Cardiac muscle cell (in vitro differentiated cells and primary cell): ENCODE results near the gene CYB5D1. TPM values are rescaled to one million over a fixed set of nuclear protein-coding genes. Genes with fewer than 3 reads are reported as not detected.

Experiments used
- DNase-seq, 2 donors: peaks; one replicate each; pipeline versions ENCODE4 v3.0.0 to v3.0.0-alpha.2; 2010 to 2017; ENCODE audit warnings: low read depth in 1 of 2, low spot score in 1 of 2
- H3K27ac ChIP-seq: fragments of 200-600 bp; sonication (generic); 2 replicates; pipeline ENCODE4 v1.5.1; 2016
- H3K27me3 ChIP-seq: fragments of 200-600 bp; sonication (generic); 2 replicates; pipeline ENCODE4 v1.6.0; 2016; ENCODE audit warnings: control low read depth
- H3K36me3 ChIP-seq: fragments of 200-600 bp; sonication (generic); 2 replicates; pipeline ENCODE4 v1.5.1; 2016; ENCODE audit warnings: control low read depth
- H3K4me1 ChIP-seq: fragments of 200-600 bp; sonication (generic); 2 replicates; pipeline ENCODE4 v1.8.1; 2017; ENCODE audit warnings: low read depth, mild to moderate bottlenecking, mixed run types
- H3K4me3 ChIP-seq: fragments of 200-600 bp; sonication (generic); 2 replicates; pipeline ENCODE4 v1.5.1; 2016; ENCODE audit warnings: mild to moderate bottlenecking
- H3K9me3 ChIP-seq: fragments of 200-600 bp; sonication (generic); 2 replicates; pipeline ENCODE4 v1.5.1; 2017; ENCODE audit warnings: low read depth, mild to moderate bottlenecking, control low read depth
- polyA plus RNA-seq: library from polyadenylated mRNA; unstranded; fragments of >200 nt; fragmentation: Nextera tagmentation; extraction: Ambion mirVana; gene quantifications from 2 replicates; pipeline ENCODE4 v1.2.1, GENCODE V29; 2016
- total RNA-seq: library from RNA; depleted of rRNA; stranded (reverse); fragments of >200 nt; gene quantifications from 2 replicates; pipeline ENCODE4 v1.2.3, GENCODE V29; 2016
- TF ChIP-seq, protein P1 (sequence below): IDR thresholded peaks from 2 replicates; pipeline ENCODE4 v1.5.1; 2012; ENCODE audit warnings: low read depth, mild to moderate bottlenecking, low read length

Gene CYB5D1
- total and polyA plus RNA-seq, 2 experiments from 2014 or later = 13.7 to 14.0 TPM

GRCh38 chr17:7854851-7855659, 2.7 kb upstream of the CYB5D1 start, which contains the start of gene TMEM88:
TMEM88 (plus strand) TSS chr17:7855066; CDS start chr17:7855075, 9 bp downstream.
- TF ChIP-seq, protein P1, sequence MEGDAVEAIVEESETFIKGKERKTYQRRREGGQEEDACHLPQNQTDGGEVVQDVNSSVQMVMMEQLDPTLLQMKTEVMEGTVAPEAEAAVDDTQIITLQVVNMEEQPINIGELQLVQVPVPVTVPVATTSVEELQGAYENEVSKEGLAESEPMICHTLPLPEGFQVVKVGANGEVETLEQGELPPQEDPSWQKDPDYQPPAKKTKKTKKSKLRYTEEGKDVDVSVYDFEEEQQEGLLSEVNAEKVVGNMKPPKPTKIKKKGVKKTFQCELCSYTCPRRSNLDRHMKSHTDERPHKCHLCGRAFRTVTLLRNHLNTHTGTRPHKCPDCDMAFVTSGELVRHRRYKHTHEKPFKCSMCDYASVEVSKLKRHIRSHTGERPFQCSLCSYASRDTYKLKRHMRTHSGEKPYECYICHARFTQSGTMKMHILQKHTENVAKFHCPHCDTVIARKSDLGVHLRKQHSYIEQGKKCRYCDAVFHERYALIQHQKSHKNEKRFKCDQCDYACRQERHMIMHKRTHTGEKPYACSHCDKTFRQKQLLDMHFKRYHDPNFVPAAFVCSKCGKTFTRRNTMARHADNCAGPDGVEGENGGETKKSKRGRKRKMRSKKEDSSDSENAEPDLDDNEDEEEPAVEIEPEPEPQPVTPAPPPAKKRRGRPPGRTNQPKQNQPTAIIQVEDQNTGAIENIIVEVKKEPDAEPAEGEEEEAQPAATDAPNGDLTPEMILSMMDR = no peak
- Histone ChIP-seq H3K36me3 (peaks cover 16% of the 10 kb centered on the region), H3K4me3 (peak within 1 kb of the TSS; percentile 58), H3K27me3 (no peaks in the 10 kb centered on the region), H3K9me3 (no peaks in the 10 kb centered on the region), H3K4me1 (peaks cover 27% of the 10 kb centered on the region), H3K27ac (peak within 1 kb of the TSS; percentile 18)
- peak; percentile 27 to 87 for DNase-seq

GRCh38 chr17:7855660-7856010, 2.2 kb upstream of the CYB5D1 start:
- Histone ChIP-seq H3K4me1 (peaks cover 27% of the 10 kb centered on the region), H3K4me3 (peak overlapping the region; percentile 58), H3K27ac (peak overlapping the region; percentile 18), H3K36me3 (peaks cover 10% of the 10 kb centered on the region), H3K9me3 (no peaks in the 10 kb centered on the region), H3K27me3 (no peaks in the 10 kb centered on the region)
- no peak for DNase-seq
- TF ChIP-seq, protein P1 = no peak

DNA sequence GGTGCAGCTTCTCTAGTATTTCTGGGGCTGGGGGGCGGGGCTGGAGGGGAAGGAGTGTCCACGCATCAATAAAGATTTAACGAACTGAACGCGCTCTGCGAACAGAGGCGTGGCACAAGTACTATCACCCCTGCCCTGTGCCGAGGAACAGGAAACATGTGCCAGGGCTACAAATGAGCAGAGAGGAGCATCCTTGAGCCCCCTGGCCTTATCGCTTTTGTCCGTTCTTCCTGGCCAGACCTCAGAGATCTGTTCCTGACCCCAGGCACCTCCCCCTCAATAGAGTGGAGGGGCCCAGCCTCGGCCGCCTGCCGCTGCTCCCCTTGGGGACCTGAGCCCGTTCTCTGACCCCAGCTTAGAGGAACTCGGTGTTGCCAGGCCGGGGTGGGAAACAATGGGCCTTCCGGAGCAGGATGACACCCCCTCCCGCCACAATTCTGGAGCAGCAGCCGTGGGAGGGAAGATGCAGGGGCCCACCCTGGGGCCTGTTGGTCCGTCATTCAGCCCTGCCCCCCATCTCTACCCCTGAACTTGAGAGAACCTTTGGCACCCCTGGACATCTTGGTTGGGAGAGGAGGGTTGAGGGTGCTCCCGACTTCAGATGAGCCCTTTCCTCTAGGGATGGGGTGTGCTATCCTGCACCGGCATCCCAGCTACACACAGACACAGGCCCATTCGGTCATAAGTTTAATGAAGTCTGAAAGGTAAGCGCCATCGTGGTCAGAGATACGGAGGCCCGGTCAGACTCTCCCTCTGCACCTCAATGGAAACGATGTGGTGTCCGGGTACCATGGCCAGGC, 1.6 kb upstream of the CYB5D1 start:
- Histone ChIP-seq H3K4me3 (peak overlapping the region; percentile 58), H3K36me3 (peaks cover 7% of the 10 kb centered on the region), H3K27me3 (no peaks in the 10 kb centered on the region), H3K9me3 (no peaks in the 10 kb centered on the region), H3K4me1 (peaks cover 27% of the 10 kb centered on the region), H3K27ac (peak overlapping the region; percentile 87)
- peak in 1 of 2 donors; percentile 77 for DNase-seq
- TF ChIP-seq, protein P1 = no peak

DNA sequence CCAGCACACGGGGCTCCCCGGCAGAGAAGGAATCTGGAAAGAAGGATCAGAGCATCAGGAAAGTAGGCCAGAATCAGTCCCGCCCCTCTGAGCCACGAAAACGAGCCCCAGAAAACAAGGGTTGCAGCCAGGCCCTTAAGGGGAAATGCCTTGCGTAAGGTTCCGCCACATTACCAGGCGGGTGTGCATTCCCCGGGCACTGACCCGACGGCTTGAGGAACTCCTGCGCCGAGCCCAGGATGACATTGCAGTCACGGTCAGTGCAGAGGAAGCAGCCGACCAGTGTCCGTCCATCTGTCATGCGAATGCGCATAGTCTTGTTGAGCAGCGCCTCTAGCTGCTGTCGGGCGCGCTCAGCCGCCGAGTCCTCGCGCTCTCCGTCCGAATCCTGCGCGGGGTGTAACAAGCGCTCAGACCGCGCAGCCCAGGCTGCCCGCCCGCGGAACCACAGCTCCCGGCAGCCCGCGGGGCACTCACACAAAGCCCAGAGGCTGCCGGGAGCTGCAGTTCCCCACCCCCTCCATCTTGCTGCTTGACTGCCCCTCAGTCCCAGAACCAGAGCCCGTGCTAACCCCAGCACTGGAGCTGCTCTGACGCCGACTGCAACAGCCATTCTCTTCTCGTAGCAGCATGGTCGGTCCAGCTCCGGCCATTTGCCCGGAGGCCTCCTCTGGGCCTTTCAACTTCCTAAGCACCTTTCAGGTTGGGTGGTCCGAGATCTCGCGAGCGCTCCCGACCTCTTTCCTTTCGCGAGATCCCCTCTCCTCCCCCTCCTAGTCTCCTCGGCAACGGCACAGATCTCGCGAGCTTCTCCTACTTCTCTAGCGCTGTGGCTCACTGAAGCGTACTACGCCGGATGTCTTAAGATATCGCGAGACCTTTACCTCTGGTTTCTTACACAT, 741 bp upstream of the CYB5D1 start, which contains the start of gene NAA38:
Gene NAA38, minus strand, starts transcription at position 749 of the 902 bp plus-strand sequence. Its CDS starts 96 bp downstream, at position 653.
- peak; percentile 99 for DNase-seq
- Histone ChIP-seq H3K4me1 (peaks cover 27% of the 10 kb centered on the region), H3K27ac (peak within 1 kb of the TSS; percentile 87), H3K27me3 (no peaks in the 10 kb centered on the region), H3K9me3 (no peaks in the 10 kb centered on the region), H3K36me3 (peaks cover 5% of the 10 kb centered on the region), H3K4me3 (peak within 1 kb of the TSS; percentile 58)
- TF ChIP-seq, protein P1 = peak; percentile 37

DNA sequence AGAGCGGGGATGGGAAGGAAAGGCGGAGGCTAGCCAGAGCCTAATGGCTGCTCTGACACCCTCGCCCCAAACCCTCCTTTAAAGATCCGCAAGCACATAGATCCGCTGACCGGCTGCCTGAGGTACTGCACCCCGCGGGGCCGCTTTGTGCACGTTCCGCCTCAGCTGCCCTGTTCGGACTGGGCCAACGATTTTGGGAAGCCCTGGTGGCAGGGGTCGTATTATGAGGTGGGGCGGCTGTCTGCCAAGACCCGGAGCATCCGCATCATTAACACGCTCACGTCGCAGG, 663 bp downstream of the CYB5D1 start:
- H3K27ac ChIP-seq = peak overlapping the region; percentile 87
- TF ChIP-seq, protein P1 = peak; percentile 43
- H3K27me3 ChIP-seq = no peaks in the 10 kb centered on the region
- peaks cover 27% of the 10 kb centered on the region for H3K4me1 ChIP-seq
- H3K9me3 ChIP-seq = no peaks in the 10 kb centered on the region
- H3K4me3 ChIP-seq = peak overlapping the region; percentile 58
- peak; percentile 62 to 64 for DNase-seq
- no peaks in the 10 kb centered on the region for H3K36me3 ChIP-seq
